HEK293 (cell line): ENCODE data around the gene PIERCE2.

ENCODE experiments used
- CTCF ChIA-PET: fragments of 350-600 bp; formaldehyde crosslinking; extraction: SDS; loops from one replicate; lab custom pipeline; 2021; ENCODE audit warnings: antibody characterized with exemption; lab: Yijun Ruan, JAX
- POLR2A ChIA-PET: fragments of 300-600 bp; formaldehyde crosslinking; extraction: SDS; loops from one replicate; lab custom pipeline; 2020; ENCODE audit warnings: antibody characterized with exemption, inconsistent platforms; lab: Yijun Ruan, JAX
- H3K27ac ChIP-seq: fragments of 200-500 bp; sonication (Bioruptor generic); 2 replicates; pipeline ENCODE4 v1.5.1; 2014; ENCODE audit warnings: low read depth, low read length, control low read depth, inconsistent platforms; ENCODE audit errors: extremely low read depth
- H3K36me3 ChIP-seq, 2 experiments: fragments of 200-500 bp in 1 of 2; sonication (Bioruptor generic) in 1 of 2; 1 replicate in 1 of 2; 2 replicates in 1 of 2; pipeline ENCODE4 v1.5.1; 2014 to 2017; ENCODE audit warnings: inconsistent platforms in 2 of 2, low read length in 2 of 2; ENCODE audit not compliant: control insufficient read depth in 2 of 2, insufficient read depth in 1 of 2
- H3K4me1 ChIP-seq: fragments of 200-500 bp; sonication (Bioruptor generic); 2 replicates; pipeline ENCODE4 v1.5.1; 2014; ENCODE audit warnings: mild to moderate bottlenecking, low read length, inconsistent platforms; ENCODE audit not compliant: control insufficient read depth, insufficient read depth
- H3K4me3 ChIP-seq: 2 replicates; pipeline ENCODE4 v1.5.1; 2011; ENCODE audit warnings: low read depth, mild to moderate bottlenecking, control low read depth, low read length, moderate library complexity
- H3K9me3 ChIP-seq: fragments of 200-500 bp; sonication (Bioruptor generic); 2 replicates; pipeline ENCODE4 v1.5.1; 2014; ENCODE audit warnings: low read depth, low read length, inconsistent platforms; ENCODE audit not compliant: control insufficient read depth, insufficient read depth
- FEZF1 ChIP-seq: fragments of 450-650 bp; formaldehyde crosslinking; IDR thresholded peaks from 2 replicates; pipeline ENCODE4 v1.5.1; 2016; ENCODE audit warnings: missing biosample characterization, missing genetic modification characterization
- GLIS1 ChIP-seq: fragments of 450-650 bp; formaldehyde crosslinking; IDR thresholded peaks from 2 replicates; pipeline ENCODE4 v1.5.1; 2016; ENCODE audit warnings: missing biosample characterization, missing genetic modification characterization
- IKZF3 ChIP-seq: fragments of 450-650 bp; IDR thresholded peaks from 2 replicates; pipeline ENCODE4 v1.5.0; 2018; ENCODE audit warnings: missing biosample characterization, mild to moderate bottlenecking, missing genetic modification characterization, moderate library complexity
- KLF17 ChIP-seq: fragments of 450-650 bp; formaldehyde crosslinking; IDR thresholded peaks from 2 replicates; pipeline ENCODE4 v1.5.1; 2016; ENCODE audit warnings: missing biosample characterization, missing genetic modification characterization
- PRDM6 ChIP-seq: fragments of 450-650 bp; formaldehyde crosslinking; IDR thresholded peaks from 2 replicates; pipeline ENCODE4 v1.5.1; 2017; ENCODE audit warnings: missing biosample characterization, missing genetic modification characterization
- ZBTB11 ChIP-seq: fragments of 450-650 bp; formaldehyde crosslinking; conservative IDR thresholded peaks from 2 replicates; pipeline ENCODE4 v1.5.1; 2016; ENCODE audit warnings: low read depth, missing biosample characterization, missing genetic modification characterization
- ZBTB17 ChIP-seq: fragments of 450-650 bp; formaldehyde crosslinking; IDR thresholded peaks from 2 replicates; pipeline ENCODE4 v1.5.1; 2016; ENCODE audit warnings: missing biosample characterization, missing genetic modification characterization
- ZNF138 ChIP-seq: fragments of 450-650 bp; formaldehyde crosslinking; IDR thresholded peaks from 2 replicates; pipeline ENCODE4 v1.5.1; 2016; ENCODE audit warnings: missing biosample characterization, missing genetic modification characterization, borderline replicate concordance
- ZNF211 ChIP-seq: fragments of 450-650 bp; formaldehyde crosslinking; IDR thresholded peaks from 2 replicates; pipeline ENCODE4 v1.5.1; 2016; ENCODE audit warnings: low read depth, missing biosample characterization, missing genetic modification characterization
- ZNF221 ChIP-seq: fragments of 450-650 bp; formaldehyde crosslinking; IDR thresholded peaks from 2 replicates; pipeline ENCODE4 v1.5.1; 2017; ENCODE audit warnings: missing biosample characterization, missing genetic modification characterization, borderline replicate concordance
- ZNF311 ChIP-seq: fragments of 450-650 bp; formaldehyde crosslinking; IDR thresholded peaks from 2 replicates; pipeline ENCODE4 v1.5.1; 2017; ENCODE audit warnings: missing biosample characterization, missing genetic modification characterization, borderline replicate concordance
- ZNF394 ChIP-seq: fragments of 450-650 bp; formaldehyde crosslinking; IDR thresholded peaks from 2 replicates; pipeline ENCODE4 v1.5.1; 2016; ENCODE audit warnings: missing biosample characterization, missing genetic modification characterization, mild to moderate bottlenecking, moderate library complexity, borderline replicate concordance
- ZNF473 ChIP-seq: fragments of 450-650 bp; formaldehyde crosslinking; IDR thresholded peaks from 2 replicates; pipeline ENCODE4 v1.5.1; 2017; ENCODE audit warnings: missing biosample characterization, missing genetic modification characterization
- ZNF513 ChIP-seq: fragments of 450-650 bp; IDR thresholded peaks from 2 replicates; pipeline ENCODE4 v1.5.1; 2018; ENCODE audit warnings: missing biosample characterization, missing genetic modification characterization
- ZNF544 ChIP-seq: fragments of 450-650 bp; formaldehyde crosslinking; IDR thresholded peaks from 2 replicates; pipeline ENCODE4 v1.5.0; 2017; ENCODE audit warnings: missing biosample characterization, missing genetic modification characterization
- ZNF704 ChIP-seq: fragments of 450-650 bp; formaldehyde crosslinking; IDR thresholded peaks from 2 replicates; pipeline ENCODE4 v1.5.1; 2016; ENCODE audit warnings: missing biosample characterization, missing genetic modification characterization

The PIERCE2 gene

GRCh38 chr15:55402707-55403106 is 5.6 kb upstream of the PIERCE2 start:
- ChIA-PET CTCF (no interaction called here), POLR2A (no interaction called here)
- no peaks in the 10 kb centered on the region for H3K9me3 ChIP-seq
- no peaks in the 10 kb centered on the region; the same call in 1 of the 2 replicates for H3K4me1 ChIP-seq
- no peak overlapping the region for H3K4me3 ChIP-seq
- H3K36me3 ChIP-seq = no peaks in the 10 kb centered on the region; a peak in 1 of 3 replicates
- TF ChIP-seq PRDM6 (tag by site-specific recombination) (peak; percentile 13; the same call in 1 of the 2 replicates), ZNF704 (tag by site-specific recombination) (no peak)
- H3K27ac ChIP-seq = no peak overlapping the region

GRCh38 chr15:55403531-55403930 is 4.8 kb upstream of the PIERCE2 start:
- CTCF ChIA-PET = no interaction called here
- H3K27ac ChIP-seq = no peak overlapping the region
- POLR2A ChIA-PET = no interaction called here
- H3K4me3 ChIP-seq = no peak overlapping the region
- no peaks in the 10 kb centered on the region; the same call in 1 of the 2 replicates for H3K4me1 ChIP-seq
- H3K36me3 ChIP-seq = no peaks in the 10 kb centered on the region; a peak in 1 of 3 replicates
- H3K9me3 ChIP-seq = no peaks in the 10 kb centered on the region
- TF ChIP-seq IKZF3 (tag by site-specific recombination) (0 out of 2 replicates have a peak, but pooled peaks have one; percentile 18), ZBTB17 (tag by site-specific recombination) (peak; percentile 50; the same call in 1 of the 2 replicates), ZNF513 (tag by site-specific recombination) (peak; percentile 60), ZNF138 (tag by site-specific recombination) (no peak), FEZF1 (tag by site-specific recombination) (no peak), PRDM6 (tag by site-specific recombination) (peak; percentile 89)

- peak overlapping the region; percentile 59 for H3K4me3 ChIP-seq
- H3K9me3 ChIP-seq = no peaks in the 10 kb centered on the region
- ChIA-PET POLR2A (interaction anchor here (1.4 to 2.5 kb wide), 2 partner anchors 89 to 211 kb away, joined by 7 to 12 read pairs; partner anchors contain the start of genes PIGB, PIGBOS1 and RSL24D1), CTCF (interaction anchor here (0.7 to 0.9 kb wide), 2 partner anchors 32 to 59 kb away, joined by 3 read pairs; no protein-coding TSS in a partner anchor)
- H3K27ac ChIP-seq = peak overlapping the region; percentile 82
- H3K4me1 ChIP-seq = no peaks in the 10 kb centered on the region; the same call in 1 of the 2 replicates
- H3K36me3 ChIP-seq = no peaks in the 10 kb centered on the region
- TF ChIP-seq ZNF544 (tag by site-specific recombination) (no peak), ZNF221 (tag by site-specific recombination) (no peak), ZBTB11 (no peak), KLF17 (no peak), ZNF513 (tag by site-specific recombination) (no peak), ZNF394 (no peak), ZNF311 (tag by site-specific recombination) (no peak), ZNF211 (tag by site-specific recombination) (no peak), ZNF473 (no peak), GLIS1 (no peak)
These were observed 740 bp upstream of the PIERCE2 start for GRCh38 chr15:55407498-55408011.
